ENCODE data around the gene IMMP2L.

GRCh38 chr7:110623436-110623835 is 938.9 kb downstream of the IMMP2L start:
- TF ChIP-seq CTCF (conservative IDR thresholded peaks at IDR 0.05; ENCODE audit: low read length) (no peak), EZH2phosphoT487 (IDR thresholded peaks at IDR 0.05; ENCODE audit: borderline replicate concordance) (no peak)

Measured in Loucy (cell line).